B cell (primary cell): ENCODE results near the gene DCTN5. TPM values are rescaled to one million over a fixed set of nuclear protein-coding genes. Genes with fewer than 3 reads are reported as not detected.

Source experiments
- ATAC-seq: fragments of 200-7000 bp; cut with Tn5 transposase; one replicate; pipeline ENCODE4 v1.10.0; 2021; ENCODE audit warnings: low read depth, mild to moderate bottlenecking, moderate number of reproducible peaks, moderate library complexity
- CTCF ChIA-PET: fragments of 350-600 bp; sonication (Branson Sonifier 250); formaldehyde crosslinking; loops from one replicate; lab custom pipeline; 2021; ENCODE audit warnings: antibody characterized with exemption, inconsistent platforms; lab: Charles Lee
- POLR2A ChIA-PET: fragments of 350-600 bp; sonication (Branson Sonifier 250); formaldehyde crosslinking; loops from one replicate; lab custom pipeline; 2021; ENCODE audit warnings: antibody characterized with exemption; lab: Charles Lee
- DNase-seq: peaks from one replicate; pipeline ENCODE4 v3.0.0; 2013
- H2AFZ ChIP-seq: 2 replicates; pipeline ENCODE4 v1.6.1; 2012; ENCODE audit warnings: mild to moderate bottlenecking, low read depth, low read length; ENCODE audit not compliant: insufficient read depth, poor library complexity, severe bottlenecking
- H3K27ac ChIP-seq, 2 donors: 1 replicate in 1 of 2; 2 replicates in 1 of 2; pipeline ENCODE4 v1.5.1; 2012 to 2013; ENCODE audit warnings: low read length in 2 of 2, mild to moderate bottlenecking in 2 of 2, moderate library complexity in 1 of 2
- H3K27me3 ChIP-seq, 4 experiments: fragments of 200-600 bp in 1 of 4; sonication (generic) in 1 of 4; replicated peaks in 1 of 4; 1 replicate in 2 of 4; 2 replicates in 2 of 4; pipeline versions ENCODE4 v1.6.1 to v1.7.0; 2013 to 2016; ENCODE audit warnings: low read length in 3 of 4, mild to moderate bottlenecking in 2 of 4, mixed read lengths in 1 of 4, moderate library complexity in 1 of 4; ENCODE audit not compliant: insufficient read depth in 4 of 4, control insufficient read depth in 3 of 4; ENCODE audit errors: control extremely low read depth in 1 of 4
- H3K36me3 ChIP-seq, 2 experiments: replicated peaks in 1 of 2; 1 replicate in 1 of 2; 2 replicates in 1 of 2; pipeline versions ENCODE4 v1.6.1 to v1.7.1; 2013; ENCODE audit warnings: low read length in 1 of 2; ENCODE audit not compliant: insufficient read depth in 2 of 2, control insufficient read depth in 1 of 2; ENCODE audit errors: control extremely low read depth in 1 of 2, extremely low read depth in 1 of 2
- H3K4me1 ChIP-seq, 2 donors: fragments of 200-600 bp in 1 of 2; sonication (generic) in 1 of 2; 1 replicate in 1 of 2; 2 replicates in 1 of 2; pipeline versions ENCODE4 v1.5.1 to v1.6.1; 2013 to 2017; ENCODE audit warnings: low read length in 2 of 2; ENCODE audit not compliant: control insufficient read depth in 2 of 2, insufficient read depth in 2 of 2
- H3K4me2 ChIP-seq: replicated peaks from 2 replicates; pipeline ENCODE3; 2012; ENCODE audit warnings: mild to moderate bottlenecking, low read depth, low read length; ENCODE audit not compliant: poor library complexity, severe bottlenecking
- H3K4me3 ChIP-seq, 5 experiments: fragments of 200-600 bp in 1 of 5; sonication (generic) in 1 of 5; 1 replicate in 3 of 5; 2 replicates in 2 of 5; pipeline versions ENCODE4 v1.5.1 to v1.7.0; 2011 to 2016; ENCODE audit warnings: low read length in 4 of 5, mild to moderate bottlenecking in 4 of 5, low read depth in 2 of 5, control low read depth in 1 of 5, moderate library complexity in 1 of 5; ENCODE audit not compliant: insufficient read depth in 1 of 5; ENCODE audit errors: control extremely low read depth in 1 of 5, extremely low read depth in 1 of 5
- H3K79me2 ChIP-seq: fragments of 200-600 bp; sonication (generic); one replicate; pipeline ENCODE4 v1.6.0; 2016; ENCODE audit warnings: low read length; ENCODE audit not compliant: control insufficient read depth, insufficient read depth
- H3K9ac ChIP-seq: fragments of 200-600 bp; sonication (generic); 2 replicates; pipeline ENCODE4 v1.6.1; 2017; ENCODE audit warnings: mild to moderate bottlenecking, low read length, moderate library complexity
- H3K9me3 ChIP-seq, 3 donors: one replicate each; pipeline versions ENCODE4 v1.6.1 to v1.7.1; 2013; ENCODE audit warnings: low read length in 2 of 3; ENCODE audit not compliant: control insufficient read depth in 2 of 3, insufficient read depth in 1 of 3; ENCODE audit errors: control extremely low read depth in 1 of 3
- H4K20me1 ChIP-seq: 2 replicates; pipeline ENCODE4 v1.6.0; 2012; ENCODE audit warnings: mild to moderate bottlenecking, low read length; ENCODE audit not compliant: insufficient read depth, control insufficient read depth, poor library complexity, severe bottlenecking
- H3K27ac Mint-ChIP-seq: one replicate; pipeline ENCODE4 v1.8.0; 2021; ENCODE audit warnings: mixed read lengths
- H3K27me3 Mint-ChIP-seq: one replicate; pipeline ENCODE4 v1.8.0; 2021; ENCODE audit warnings: mixed read lengths
- H3K4me1 Mint-ChIP-seq: one replicate; pipeline ENCODE4 v1.8.0; 2021; ENCODE audit warnings: mixed read lengths
- H3K4me3 Mint-ChIP-seq: one replicate; pipeline ENCODE4 v1.8.0; 2021; ENCODE audit warnings: mixed read lengths
- H3K9me3 Mint-ChIP-seq: one replicate; pipeline ENCODE4 v1.8.0; 2022; ENCODE audit warnings: mixed read lengths; ENCODE audit not compliant: insufficient read depth
- CTCF ChIP-seq: fragments of 200-600 bp; IDR thresholded peaks from one replicate; pipeline ENCODE4 v1.8.0; 2022; ENCODE audit warnings: antibody characterized with exemption, mild to moderate bottlenecking
- EZH2 ChIP-seq: IDR thresholded peaks from 2 replicates; pipeline ENCODE4 v1.6.1; 2012; ENCODE audit warnings: borderline replicate concordance, low read depth, mild to moderate bottlenecking, moderate library complexity, low read length; ENCODE audit not compliant: insufficient read depth, poor library complexity, severe bottlenecking
- WGBS: methylation state at CpG from one replicate; pipeline ENCODE4 v1.1.5; 2013; ENCODE audit warnings: missing lambda C conversion rate; ENCODE audit not compliant: insufficient coverage; 5-methylcytosine and 5-hydroxymethylcytosine counted together
- intact Hi-C: fragments of 100-400 bp; cut with micrococcal nuclease; formaldehyde crosslinking; loops from one replicate; pipeline ENCODE4 v1.10.0; 2022
- polyA plus RNA-seq: library from polyadenylated mRNA; depleted of rRNA; stranded (reverse); fragments of >200 nt; gene quantifications from 2 replicates; pipeline ENCODE4 v1.2.3, GENCODE V29; 2012
- total RNA-seq, 2 donors: library from RNA; stranded (reverse); fragments of 120-200 nt in 1 of 2; gene quantifications; 1 replicate in 1 of 2; 2 replicates in 1 of 2; pipeline versions ENCODE4 v1.2.3 to v1.2.4, GENCODE V29; 2013 to 2022

Gene DCTN5
- total and polyA plus RNA-seq, 2 donors (not counting 1 experiment from before 2014, with no cell fraction given): 22.4 to 58.3 TPM

- Histone ChIP-seq H3K4me2 (peak overlapping the region; percentile 53), H4K20me1 (no peaks in the 10 kb centered on the region)
- intact Hi-C loops: no loop called here
These were observed 57.8 kb downstream of the DCTN5 start for GRCh38 chr16:23699100-23699499.

GRCh38 chr16:23700093-23700492 lies 58.8 kb downstream of the DCTN5 start:
- ChIA-PET POLR2A (interaction anchor here (0.6 kb wide), 1 partner anchor 53 kb away, joined by 3 read pairs; no protein-coding TSS in a partner anchor), CTCF (no interaction called here)
- intact Hi-C loops: no loop called here
- Histone ChIP-seq H3K27ac (no peak overlapping the region), H3K9me3 (peaks cover 0 to 6% (median 0%) of the 10 kb centered on the region in 3 donors), H3K27me3 (peaks cover 0 to 7% (median 0%) of the 10 kb centered on the region in 4 experiments), H4K20me1 (no peaks in the 10 kb centered on the region), H3K4me3 (no peak overlapping the region), H3K4me2 (no peak overlapping the region), H3K79me2 (no peaks in the 10 kb centered on the region), H3K4me1 (peaks cover 5 to 11% of the 10 kb centered on the region in 2 donors), H3K36me3 (no peaks in the 10 kb centered on the region), H2AFZ (no peak overlapping the region), H3K9ac (no peak overlapping the region)
- H3K4me1 Mint-ChIP-seq: peaks cover 9% of the 10 kb centered on the region
- WGBS: 100% methylated on average over 1 of the region's 2 CpGs
- TF ChIP-seq EZH2: no peak
- no peak for TF ChIP-seq CTCF
- DNase-seq (no peak), ATAC-seq (no peak)
- H3K27me3 Mint-ChIP-seq: peaks cover 20% of the 10 kb centered on the region
- no peak overlapping the region for H3K27ac Mint-ChIP-seq
- peaks cover 3% of the 10 kb centered on the region for H3K9me3 Mint-ChIP-seq
- H3K4me3 Mint-ChIP-seq: no peak overlapping the region

More at GRCh38 chr16:23699100-23699499, 57.8 kb downstream of the DCTN5 start:
- peaks cover 0 to 6% (median 0%) of the 10 kb centered on the region in 3 donors for H3K9me3 ChIP-seq
- no peaks in the 10 kb centered on the region for H3K79me2 ChIP-seq
- H2AFZ ChIP-seq: peak overlapping the region; percentile 52
- peak overlapping the region; percentile 29 for H3K4me3 Mint-ChIP-seq
- H3K27me3 ChIP-seq: peaks cover 0 to 5% (median 0%) of the 10 kb centered on the region in 4 experiments
- H3K4me1 ChIP-seq: peaks cover 8 to 17% of the 10 kb centered on the region in 2 donors
- H3K4me1 Mint-ChIP-seq: peaks cover 15% of the 10 kb centered on the region
- peaks cover 15% of the 10 kb centered on the region for H3K27me3 Mint-ChIP-seq
- ChIA-PET CTCF (no interaction called here), POLR2A (no interaction called here)
- WGBS: 70% methylated on average over 4 of the region's 4 CpGs
- H3K9me3 Mint-ChIP-seq: peaks cover 3% of the 10 kb centered on the region
- no peak overlapping the region for H3K27ac ChIP-seq
- H3K4me3 ChIP-seq: no peak overlapping the region
- peak overlapping the region; percentile 37 for H3K27ac Mint-ChIP-seq
- H3K9ac ChIP-seq: peak overlapping the region; percentile 23
- DNase-seq (peak; percentile 47), ATAC-seq (peak; percentile 89)
- H3K36me3 ChIP-seq: no peaks in the 10 kb centered on the region
- TF ChIP-seq CTCF: no peak
- TF ChIP-seq EZH2: no peak
